GM12872 (cell line): ENCODE data around the gene EIF2D.

ENCODE experiments used
- CTCF ChIP-seq: IDR thresholded peaks from 3 replicates; pipeline ENCODE4 v1.5.1; 2011; ENCODE audit warnings: low read depth, mild to moderate bottlenecking, low read length, moderate library complexity; ENCODE audit not compliant: insufficient read depth

EIF2D gene

DNA sequence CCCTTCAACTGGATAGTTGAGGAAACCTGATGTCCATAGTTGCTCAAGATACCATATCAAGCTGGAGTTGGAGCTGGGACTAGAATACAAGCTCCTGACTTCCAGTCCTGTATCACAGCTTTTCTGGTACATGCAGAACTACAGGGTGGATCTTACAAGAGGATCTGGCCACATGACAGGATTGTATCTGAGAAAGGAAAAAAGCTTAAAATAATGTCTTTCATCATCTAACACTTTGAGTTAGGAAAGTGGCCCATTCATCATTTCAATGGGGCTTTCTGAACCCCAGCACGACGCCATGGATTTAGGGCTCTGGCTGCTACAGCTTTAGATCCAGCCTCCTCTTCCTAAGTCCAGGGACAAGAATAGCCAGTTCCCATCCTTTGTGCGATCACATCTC, 58.1 kb downstream of the EIF2D start:
- no peak for TF ChIP-seq CTCF

DNA sequence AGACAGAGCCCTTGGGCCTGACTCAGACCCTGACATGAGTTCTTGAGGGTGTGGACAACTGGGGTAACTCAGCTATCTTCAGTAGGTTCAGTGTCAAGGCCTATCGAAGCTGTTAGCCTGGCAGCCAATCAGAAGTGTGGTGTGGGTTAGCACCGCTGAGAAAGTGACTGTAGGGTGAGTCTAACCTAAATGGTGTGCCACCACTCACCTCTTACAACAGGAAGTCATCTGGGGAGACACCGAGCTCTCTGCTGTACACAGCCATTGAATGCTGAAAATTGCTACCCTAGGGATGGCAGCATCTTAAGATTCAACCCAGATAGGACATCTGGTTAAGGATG, 60.3 kb downstream of the EIF2D start:
- TF ChIP-seq CTCF = no peak

DNA sequence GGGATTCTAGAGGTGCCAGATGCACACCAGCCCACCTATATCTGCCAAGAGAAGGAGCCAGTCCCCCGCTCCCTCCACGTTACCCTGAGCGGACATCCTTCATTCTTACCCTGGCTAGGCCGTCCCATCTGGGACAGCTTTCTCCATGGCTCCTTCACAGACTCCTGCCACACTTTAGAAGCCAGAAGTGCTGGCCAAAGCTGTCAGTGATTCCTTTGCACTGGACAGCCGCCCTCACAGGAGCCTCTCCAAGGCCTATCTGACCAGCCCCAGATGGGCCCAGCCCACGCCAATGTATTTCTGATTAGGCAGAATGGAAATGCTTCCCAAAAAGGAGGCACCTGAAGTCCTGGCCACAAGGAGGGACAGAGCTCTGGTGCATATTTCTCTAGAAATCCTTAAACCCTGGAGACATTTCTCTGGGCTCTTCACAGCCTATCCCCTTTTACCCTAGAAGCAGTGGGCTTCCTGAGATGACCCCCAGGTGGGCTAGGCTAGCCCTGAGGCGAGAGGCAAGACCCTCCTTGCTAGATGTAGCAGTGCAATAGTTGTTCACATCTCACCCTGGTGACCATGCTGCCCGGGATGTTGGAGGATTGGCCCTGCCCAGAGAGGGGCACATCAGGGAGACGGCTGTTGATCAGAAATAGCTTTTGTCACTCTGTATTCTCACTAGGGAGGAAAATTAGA, 60.8 kb downstream of the EIF2D start:
- no peak for TF ChIP-seq CTCF

DNA sequence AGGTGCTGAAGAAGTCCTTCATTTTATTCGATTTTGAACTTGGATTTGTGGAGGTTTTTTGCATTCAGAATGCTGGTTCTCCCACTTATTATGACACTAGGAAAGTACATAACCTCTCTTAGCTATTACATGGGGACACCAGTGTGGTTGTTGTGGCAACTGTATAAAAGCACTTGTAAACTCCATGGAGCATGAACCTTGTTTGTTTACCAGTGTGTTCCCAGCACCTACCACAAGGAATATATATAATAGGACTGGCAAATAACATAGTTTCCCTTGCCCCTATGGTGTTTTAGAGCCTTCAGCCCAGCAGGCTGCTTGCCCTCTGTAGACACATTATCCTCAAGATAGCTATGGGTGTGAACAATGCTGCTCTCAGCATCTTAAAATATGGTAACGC, 61.8 kb downstream of the EIF2D start:
- no peak for TF ChIP-seq CTCF

- no peak for TF ChIP-seq CTCF
Measured at GRCh38 chr1:206547104-206547503, 65.2 kb downstream of the EIF2D start.

DNA sequence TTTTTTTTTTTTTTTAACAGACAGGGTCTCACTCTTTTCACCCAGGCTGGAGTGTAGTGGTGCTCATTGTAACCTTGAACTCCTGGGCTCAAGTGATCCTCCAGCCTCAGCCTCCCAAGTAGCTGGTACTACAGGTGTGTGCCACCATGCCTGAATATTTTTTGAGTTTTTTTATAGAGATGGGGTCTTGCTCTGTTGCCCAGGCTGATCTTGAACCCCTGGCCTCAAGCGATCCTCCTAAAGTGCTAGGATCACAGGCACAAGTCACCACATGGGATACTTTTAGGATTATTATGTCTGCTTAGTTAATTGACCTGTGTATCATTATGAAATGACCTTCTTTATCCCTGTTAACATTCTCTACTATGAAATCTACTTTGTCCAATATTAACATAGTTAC, 66.9 kb downstream of the EIF2D start:
- no peak for TF ChIP-seq CTCF

- peak; percentile 90 for TF ChIP-seq CTCF
Measured at GRCh38 chr1:206544562-206545257, 67.6 kb downstream of the EIF2D start.
